M059J (cell line): ENCODE results near the gene CEBPG. TPM values are rescaled to one million over a fixed set of nuclear protein-coding genes. Genes with fewer than 3 reads are reported as not detected.

Source experiments
- DNase-seq: peaks from one replicate; pipeline ENCODE4 v3.0.0-alpha.2; 2012; ENCODE audit warnings: low read depth
- total RNA-seq: library from RNA; depleted of rRNA; stranded (reverse); fragments of >200 nt; shearing (Covaris generic); gene quantifications from 2 replicates; pipeline ENCODE4 v1.2.3, GENCODE V29; 2014

Gene CEBPG
- total RNA-seq, 1 experiment from 2014 or later = 16.8 TPM

- DNase-seq = peak; percentile 68
Measured at GRCh38 chr19:33350538-33351309, 22.8 kb upstream of the CEBPG start.

GRCh38 chr19:33355535-33355934, 18.0 kb upstream of the CEBPG start:
- DNase-seq = no peak

- no peak for DNase-seq
Measured at GRCh38 chr19:33357556-33357955, 16.0 kb upstream of the CEBPG start.

- no peak for DNase-seq
Measured at GRCh38 chr19:33358408-33358807, 15.1 kb upstream of the CEBPG start.

GRCh38 chr19:33359581-33359980, 13.9 kb upstream of the CEBPG start:
- no peak for DNase-seq

GRCh38 chr19:33362508-33363228, 10.8 kb upstream of the CEBPG start:
- DNase-seq = no peak

GRCh38 chr19:33363476-33363875, 10.0 kb upstream of the CEBPG start:
- no peak for DNase-seq

- no peak for DNase-seq
Measured at GRCh38 chr19:33365691-33366090, 7.8 kb upstream of the CEBPG start.

- DNase-seq = no peak
Measured at GRCh38 chr19:33366127-33366526, 7.4 kb upstream of the CEBPG start.

- no peak for DNase-seq
Measured at GRCh38 chr19:33366897-33367296, 6.6 kb upstream of the CEBPG start.

- peak; percentile 85 for DNase-seq
Measured at GRCh38 chr19:33368074-33368864, 5.2 kb upstream of the CEBPG start.

- no peak for DNase-seq
Measured at GRCh38 chr19:33370783-33371182, 2.7 kb upstream of the CEBPG start.

- DNase-seq = no peak
Measured at GRCh38 chr19:33374236-33374714, 766 bp downstream of the CEBPG start.

GRCh38 chr19:33375156-33375836, 1.8 kb downstream of the CEBPG start:
- no peak for DNase-seq

- DNase-seq = peak; percentile 78
Measured at GRCh38 chr19:33375837-33376159, 2.3 kb downstream of the CEBPG start.

- DNase-seq = peak; percentile 66
Measured at GRCh38 chr19:33376423-33376822, 2.9 kb downstream of the CEBPG start.

GRCh38 chr19:33376941-33377557, 3.5 kb downstream of the CEBPG start:
- DNase-seq = no peak

GRCh38 chr19:33377586-33378475, 4.3 kb downstream of the CEBPG start:
- DNase-seq = no peak

- DNase-seq = no peak
Measured at GRCh38 chr19:33379151-33379829, 5.8 kb downstream of the CEBPG start.

- no peak for DNase-seq
Measured at GRCh38 chr19:33381101-33381500, 7.6 kb downstream of the CEBPG start.
